ENCODE measurements around the gene LRP1B.

DNA sequence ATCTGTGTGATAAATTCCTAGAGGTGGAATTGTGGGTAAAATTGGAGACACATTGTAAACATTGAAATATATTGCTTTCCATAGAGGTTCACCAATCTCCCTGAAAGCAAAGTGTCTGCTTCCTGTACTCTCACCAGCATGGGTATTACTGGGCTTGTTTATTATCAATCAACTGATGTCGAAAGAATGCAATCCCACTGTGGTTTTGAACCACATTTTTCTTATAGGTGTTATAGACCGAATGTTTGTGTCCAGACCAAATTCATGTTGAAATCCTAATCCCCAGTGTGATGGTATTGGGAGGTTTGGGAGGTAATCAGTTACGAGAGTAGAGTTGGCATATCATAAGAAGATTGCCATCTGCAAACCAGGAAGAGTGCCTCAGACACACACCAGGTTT lies 1212.4 kb downstream of the LRP1B start:
- TF ChIP-seq EP300 (IDR thresholded peaks at IDR 0.05; ENCODE audit: borderline replicate concordance), result no peak
- TF ChIP-seq YY1 (IDR thresholded peaks at IDR 0.05; ENCODE audit: low read depth), result no peak
- TF ChIP-seq RAD21 (IDR thresholded peaks at IDR 0.05; ENCODE audit: low read depth), result no peak
- TF ChIP-seq, protein P1, sequence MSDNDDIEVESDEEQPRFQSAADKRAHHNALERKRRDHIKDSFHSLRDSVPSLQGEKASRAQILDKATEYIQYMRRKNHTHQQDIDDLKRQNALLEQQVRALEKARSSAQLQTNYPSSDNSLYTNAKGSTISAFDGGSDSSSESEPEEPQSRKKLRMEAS (IDR thresholded peaks at IDR 0.05), result no peak
- TF ChIP-seq EGR1 (IDR thresholded peaks at IDR 0.05), result no peak
- TF ChIP-seq, protein P2, sequence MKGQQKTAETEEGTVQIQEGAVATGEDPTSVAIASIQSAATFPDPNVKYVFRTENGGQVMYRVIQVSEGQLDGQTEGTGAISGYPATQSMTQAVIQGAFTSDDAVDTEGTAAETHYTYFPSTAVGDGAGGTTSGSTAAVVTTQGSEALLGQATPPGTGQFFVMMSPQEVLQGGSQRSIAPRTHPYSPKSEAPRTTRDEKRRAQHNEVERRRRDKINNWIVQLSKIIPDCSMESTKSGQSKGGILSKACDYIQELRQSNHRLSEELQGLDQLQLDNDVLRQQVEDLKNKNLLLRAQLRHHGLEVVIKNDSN (IDR thresholded peaks at IDR 0.05), result no peak
- TF ChIP-seq FOXM1 (IDR thresholded peaks at IDR 0.05; ENCODE audit: borderline replicate concordance, low read depth), result no peak
- TF ChIP-seq TEAD4 (IDR thresholded peaks at IDR 0.05), result no peak

All from Ishikawa (cell line).